ENCODE measurements around the gene TMEFF2. TPM values are rescaled to one million over a fixed set of nuclear protein-coding genes. Genes with fewer than 3 reads are reported as not detected.

TMEFF2 gene
- total RNA-seq, 1 donor from 2014 or later = not detected

GRCh38 chr2:192010073-192010472, 184.7 kb downstream of the TMEFF2 start:
- no peaks in the 10 kb centered on the region for H3K9me3 ChIP-seq
- no peak overlapping the region for H3K27ac ChIP-seq
- DNase-seq (ENCODE audit: extremely low spot score in 2 of 2) = no peak
- no peak overlapping the region for H3K4me3 ChIP-seq
- no peaks in the 10 kb centered on the region for H3K27me3 ChIP-seq
- no peaks in the 10 kb centered on the region for H3K36me3 ChIP-seq
- no peaks in the 10 kb centered on the region for H3K4me1 ChIP-seq
- intact Hi-C loops (cut with DNase I) = no loop called here
- TF ChIP-seq CTCF (IDR thresholded peaks at IDR 0.05) (no peak), POLR2AphosphoS5 (IDR thresholded peaks at IDR 0.05; ENCODE audit: insufficient read depth in 1 of 2, low read depth in 1 of 2) (no peak)

GRCh38 chr2:192007581-192008228, 187.0 kb downstream of the TMEFF2 start:
- no peak for DNase-seq (ENCODE audit: extremely low spot score in 2 of 2)
- intact Hi-C loops (cut with DNase I) = no loop called here
- TF ChIP-seq POLR2AphosphoS5 (IDR thresholded peaks at IDR 0.05; ENCODE audit: insufficient read depth in 1 of 2, low read depth in 1 of 2) (no peak), CTCF (IDR thresholded peaks at IDR 0.05) (no peak), POLR2A (IDR thresholded peaks at IDR 0.05) (no peak)

GRCh38 chr2:192005211-192005610, 189.5 kb downstream of the TMEFF2 start:
- Histone ChIP-seq H3K9me3 (no peaks in the 10 kb centered on the region), H3K4me1 (no peaks in the 10 kb centered on the region)
- intact Hi-C loops (cut with DNase I) = no loop called here

More at GRCh38 chr2:192007581-192008228, 187.0 kb downstream of the TMEFF2 start:
- no peaks in the 10 kb centered on the region for H3K9me3 ChIP-seq
- H3K4me3 ChIP-seq = no peak overlapping the region
- no peaks in the 10 kb centered on the region for H3K4me1 ChIP-seq
- no peaks in the 10 kb centered on the region for H3K27me3 ChIP-seq
- H3K27ac ChIP-seq = no peak overlapping the region
- no peaks in the 10 kb centered on the region for H3K36me3 ChIP-seq

GRCh38 chr2:192004188-192004963, 190.4 kb downstream of the TMEFF2 start:
- no peaks in the 10 kb centered on the region for H3K4me1 ChIP-seq
- intact Hi-C loops (cut with DNase I) = no loop called here
- no peak for DNase-seq (ENCODE audit: extremely low spot score in 2 of 2)
- TF ChIP-seq CTCF (IDR thresholded peaks at IDR 0.05) = no peak
- no peak for TF ChIP-seq POLR2A (IDR thresholded peaks at IDR 0.05)
- TF ChIP-seq POLR2AphosphoS5 (IDR thresholded peaks at IDR 0.05; ENCODE audit: insufficient read depth in 1 of 2, low read depth in 1 of 2) = no peak
- H3K36me3 ChIP-seq = no peaks in the 10 kb centered on the region
- H3K27ac ChIP-seq = no peak overlapping the region
- H3K4me3 ChIP-seq = no peak overlapping the region
- H3K27me3 ChIP-seq = no peaks in the 10 kb centered on the region
- H3K9me3 ChIP-seq = no peaks in the 10 kb centered on the region

More at GRCh38 chr2:192005211-192005610, 189.5 kb downstream of the TMEFF2 start:
- Histone ChIP-seq H3K36me3 (no peaks in the 10 kb centered on the region), H3K4me3 (no peak overlapping the region), H3K27ac (no peak overlapping the region), H3K27me3 (no peaks in the 10 kb centered on the region)
- TF ChIP-seq CTCF (IDR thresholded peaks at IDR 0.05) (no peak), POLR2AphosphoS5 (IDR thresholded peaks at IDR 0.05; ENCODE audit: insufficient read depth in 1 of 2, low read depth in 1 of 2) (no peak), POLR2A (IDR thresholded peaks at IDR 0.05) (no peak)
- no peak for DNase-seq (ENCODE audit: extremely low spot score in 2 of 2)

GRCh38 chr2:192002418-192002817, 192.3 kb downstream of the TMEFF2 start:
- Histone ChIP-seq H3K4me1 (no peaks in the 10 kb centered on the region), H3K9me3 (no peaks in the 10 kb centered on the region), H3K4me3 (no peak overlapping the region), H3K36me3 (no peaks in the 10 kb centered on the region), H3K27me3 (no peaks in the 10 kb centered on the region), H3K27ac (no peak overlapping the region)
- intact Hi-C loops (cut with DNase I) = no loop called here
- no peak for DNase-seq (ENCODE audit: extremely low spot score in 2 of 2)
- TF ChIP-seq CTCF (IDR thresholded peaks at IDR 0.05) = no peak
- TF ChIP-seq POLR2A (IDR thresholded peaks at IDR 0.05) = no peak
